HCT116 (cell line): ENCODE measurements around the gene FBXO7. TPM values are rescaled to one million over a fixed set of nuclear protein-coding genes. Genes with fewer than 3 reads are reported as not detected.

Experiments
- ATAC-seq: fragments of 200-7000 bp; cut with Tn5 transposase; 2 replicates; pipeline ENCODE4 v1.9.1; 2020; ENCODE audit warnings: mild to moderate bottlenecking, moderate library complexity
- BruUV-seq: library from RNA; stranded (reverse); fragments of 400-500 nt; replicated peaks from 2 replicates; lab custom pipeline; 2021; lab: Mats Ljungman, UMichigan
- CTCF ChIA-PET: fragments of 300-600 bp; sonication (Branson Sonifier 250); formaldehyde crosslinking; loops from one replicate; lab custom pipeline; 2021; ENCODE audit warnings: antibody characterized with exemption; lab: Charles Lee
- POLR2A ChIA-PET: fragments of 300-600, 350-600 bp; sonication (Branson Sonifier 250); formaldehyde crosslinking; loops from one replicate; lab custom pipeline; 2021; ENCODE audit warnings: antibody characterized with exemption; lab: Charles Lee
- RAD21 ChIA-PET, 2 experiments: fragments of 300-600 bp; sonication (Branson Sonifier 250); formaldehyde crosslinking; loops; one replicate each; lab custom pipeline; 2023; ENCODE audit warnings: low total read pairs in 2 of 2; ENCODE audit not compliant: uncharacterized antibody in 2 of 2, unreplicated experiment in 2 of 2, low non-redundant PET in 1 of 2; lab: Charles Lee
- DNase-seq: peaks from one replicate; pipeline ENCODE4 v3.0.0-alpha.2; 2010; ENCODE audit warnings: low read depth, low spot score
- H2AFZ ChIP-seq: fragments of 200-600 bp; shearing (Covaris generic), sonication (generic); 2 replicates; pipeline ENCODE4 v1.6.1; 2017; ENCODE audit warnings: low read depth, mixed run types, mixed read lengths, antibody characterized with exemption, low read length; ENCODE audit not compliant: poor library complexity, severe bottlenecking
- H3K27ac ChIP-seq: 2 replicates; pipeline ENCODE4 v1.5.1; 2012; ENCODE audit warnings: low read depth, low read length
- H3K27me3 ChIP-seq: fragments of 200-600 bp; sonication (generic); 2 replicates; pipeline ENCODE4 v1.6.1; 2016; ENCODE audit warnings: mixed run types, low read length, mixed read lengths; ENCODE audit not compliant: insufficient read depth
- H3K36me3 ChIP-seq, 2 experiments: fragments of 200-500 bp in 1 of 2; fragments of 200-600 bp in 1 of 2; sonication (Bioruptor generic) in 1 of 2; sonication (generic) in 1 of 2; 2 replicates each; pipeline versions ENCODE4 v1.5.1 to v1.6.1; 2014 to 2016; ENCODE audit warnings: low read length in 2 of 2, inconsistent platforms in 1 of 2, mixed read lengths in 1 of 2, mixed run types in 1 of 2; ENCODE audit not compliant: insufficient read depth in 2 of 2, control insufficient read depth in 1 of 2
- H3K4me1 ChIP-seq, 2 experiments: fragments of 200-600 bp in 1 of 2; sonication (generic) in 1 of 2; 2 replicates each; pipeline versions ENCODE4 v1.5.1 to v1.6.1; 2012 to 2017; ENCODE audit warnings: low read length in 2 of 2, inconsistent platforms in 1 of 2, mild to moderate bottlenecking in 1 of 2, mixed read lengths in 1 of 2, mixed run types in 1 of 2, moderate library complexity in 1 of 2; ENCODE audit not compliant: insufficient read depth in 2 of 2, control insufficient read depth in 1 of 2
- H3K4me2 ChIP-seq: fragments of 200-600 bp; sonication (generic); 2 replicates; pipeline ENCODE4 v1.6.1; 2017; ENCODE audit warnings: mixed run types, low read length, mixed read lengths
- H3K4me3 ChIP-seq, 2 experiments: fragments of 200-600 bp in 1 of 2; sonication (generic) in 1 of 2; replicated peaks in 1 of 2; 2 replicates each; pipeline ENCODE4 v1.5.1; 2011 to 2016; ENCODE audit warnings: low read length in 2 of 2, control low read depth in 1 of 2, low read depth in 1 of 2, mild to moderate bottlenecking in 1 of 2, mixed read lengths in 1 of 2, mixed run types in 1 of 2
- H3K79me2 ChIP-seq: fragments of 200-600 bp; sonication (generic); 2 replicates; pipeline ENCODE4 v1.6.1; 2017; ENCODE audit warnings: mild to moderate bottlenecking, mixed run types, low read length, moderate library complexity, mixed read lengths; ENCODE audit not compliant: insufficient read depth
- H3K9ac ChIP-seq: fragments of 200-600 bp; sonication (generic); 2 replicates; pipeline ENCODE4 v1.6.1; 2016; ENCODE audit warnings: low read length, mixed read lengths
- H3K9me2 ChIP-seq: fragments of 200-600 bp; sonication (generic), shearing (Covaris generic); 2 replicates; pipeline ENCODE4 v1.6.1; 2017; ENCODE audit warnings: mixed run types, mild to moderate bottlenecking, moderate library complexity; ENCODE audit not compliant: insufficient read depth
- H3K9me3 ChIP-seq, 2 experiments: fragments of 200-500 bp in 1 of 2; fragments of 200-600 bp in 1 of 2; sonication (Bioruptor generic) in 1 of 2; sonication (generic) in 1 of 2; 2 replicates each; pipeline ENCODE4 v1.6.1; 2014 to 2017; ENCODE audit warnings: low read length in 2 of 2, mixed read lengths in 2 of 2, inconsistent platforms in 1 of 2, low read depth in 1 of 2, mild to moderate bottlenecking in 1 of 2, mixed run types in 1 of 2, moderate library complexity in 1 of 2; ENCODE audit not compliant: control insufficient read depth in 1 of 2, insufficient read depth in 1 of 2
- H4K20me1 ChIP-seq: fragments of 200-600 bp; sonication (generic), shearing (Covaris generic); 2 replicates; pipeline ENCODE4 v1.6.1; 2017; ENCODE audit warnings: mixed run types, mild to moderate bottlenecking, moderate library complexity; ENCODE audit not compliant: insufficient read depth
- EGR1 ChIP-seq: IDR thresholded peaks from 2 replicates; pipeline ENCODE4 v1.6.1; 2012; ENCODE audit warnings: low read depth
- EZH2phosphoT487 ChIP-seq: fragments of 200-600 bp; IDR thresholded peaks from 2 replicates; pipeline ENCODE4 v1.6.1; 2018; ENCODE audit warnings: antibody characterized with exemption, borderline replicate concordance
- MAX ChIP-seq: IDR thresholded peaks from 2 replicates; pipeline ENCODE4 v1.6.1; 2012
- SIN3A ChIP-seq: IDR thresholded peaks from 2 replicates; pipeline ENCODE4 v1.6.1; 2012; ENCODE audit warnings: low read depth
- SP1 ChIP-seq: IDR thresholded peaks from 2 replicates; pipeline ENCODE4 v1.6.1; 2012; ENCODE audit warnings: low read depth
- TCF7L2 ChIP-seq: IDR thresholded peaks from 2 replicates; pipeline ENCODE4 v1.7.0; 2011; ENCODE audit warnings: borderline replicate concordance, inconsistent platforms; ENCODE audit not compliant: insufficient read depth, insufficient read length; ENCODE audit errors: extremely low read depth
- YY1 ChIP-seq: IDR thresholded peaks from 2 replicates; pipeline ENCODE4 v1.6.1; 2011; ENCODE audit warnings: low read length, low read depth, moderate library complexity, mild to moderate bottlenecking; ENCODE audit not compliant: insufficient replicate concordance; ENCODE audit errors: extremely low read depth
- ZBTB33 ChIP-seq: IDR thresholded peaks from 2 replicates; pipeline ENCODE4 v1.6.1; 2011; ENCODE audit warnings: mild to moderate bottlenecking, low read length, moderate library complexity; ENCODE audit not compliant: insufficient replicate concordance; ENCODE audit errors: extremely low read depth
- intact Hi-C: fragments of 100-400 bp; cut with micrococcal nuclease; formaldehyde crosslinking; loops from 2 replicates; pipeline ENCODE4 v1.10.0; 2022
- total RNA-seq: library from RNA; stranded (reverse); gene quantifications from one replicate; pipeline ENCODE4 v1.2.1, GENCODE V29; 2021; ENCODE audit not compliant: unreplicated experiment
- TF ChIP-seq, protein P1 (sequence below): IDR thresholded peaks from 2 replicates; pipeline ENCODE4 v1.6.1; 2012

Gene FBXO7
- total RNA-seq, 1 experiment from 2014 or later = 69.2 TPM

DNA sequence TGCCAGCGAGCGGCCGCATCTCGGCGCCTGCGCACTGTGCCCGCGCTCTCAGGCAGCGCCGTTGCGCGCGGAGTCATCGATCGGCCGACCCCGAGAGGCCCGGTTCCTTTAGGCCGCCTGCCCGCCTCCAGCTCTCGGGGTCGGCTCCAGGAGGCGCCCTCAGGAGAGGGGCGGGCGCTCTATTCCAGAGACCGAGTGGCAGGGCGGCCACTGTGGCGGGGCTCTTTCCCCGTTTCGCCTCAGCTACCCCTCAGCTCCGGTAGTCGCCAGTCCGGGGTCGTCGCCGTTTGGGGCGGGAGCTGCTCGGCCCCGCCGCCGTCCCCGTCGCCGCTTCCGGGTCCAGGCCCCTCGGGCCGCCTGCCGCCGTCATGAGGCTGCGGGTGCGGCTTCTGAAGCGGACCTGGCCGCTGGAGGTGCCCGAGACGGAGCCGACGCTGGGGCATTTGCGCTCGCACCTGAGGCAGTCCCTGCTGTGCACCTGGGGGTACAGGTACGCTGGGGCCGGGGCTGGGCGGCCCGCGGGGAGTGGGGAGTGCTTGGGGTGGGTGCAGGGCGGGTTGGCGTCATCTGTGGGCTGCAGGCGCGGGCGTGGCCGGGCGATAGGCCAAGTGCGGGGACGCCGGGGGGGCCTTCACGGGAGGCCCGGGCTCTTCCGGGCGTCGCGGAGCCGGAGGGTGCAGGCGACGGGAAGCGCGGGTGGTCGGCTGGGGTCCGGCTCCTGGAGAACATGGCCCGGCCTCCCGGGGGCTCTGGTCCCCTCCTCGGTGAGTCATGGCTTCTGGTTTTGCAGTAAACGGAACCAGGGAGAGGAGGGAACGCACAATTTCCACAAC, at the start of gene FBXO7 (continued):
- TF ChIP-seq MAX (0 out of 2 replicates have a peak, but pooled peaks have one; percentile 27), SIN3A (no peak; the same call in none of the 2 replicates), ZBTB33 (no peak), SP1 (0 out of 2 replicates have a peak, but pooled peaks have one; percentile 21), EGR1 (peak; percentile 47; the same call in 1 of the 2 replicates)

- Histone ChIP-seq H3K27me3 (peaks cover 22% of the 10 kb centered on the region; the same call in 1 of the 2 replicates), H3K27ac (no peak overlapping the region), H3K4me1 (no peaks in the 10 kb centered on the region), H3K9me3 (no peaks in the 10 kb centered on the region), H3K36me3 (no peaks in the 10 kb centered on the region), H3K4me3 (no peak overlapping the region), H3K79me2 (no peaks in the 10 kb centered on the region), H3K9me2 (no peaks in the 10 kb centered on the region), H4K20me1 (no peaks in the 10 kb centered on the region), H3K9ac (no peak overlapping the region), H3K4me2 (no peak overlapping the region), H2AFZ (no peak overlapping the region)
- POLR2A ChIA-PET = no interaction called here
- intact Hi-C loops = no loop called here
- ATAC-seq (no peak), DNase-seq (no peak)
- TF ChIP-seq EZH2phosphoT487 (no peak), TCF7L2 (no peak), YY1 (no peak), SP1 (no peak)
- TF ChIP-seq, protein P1, sequence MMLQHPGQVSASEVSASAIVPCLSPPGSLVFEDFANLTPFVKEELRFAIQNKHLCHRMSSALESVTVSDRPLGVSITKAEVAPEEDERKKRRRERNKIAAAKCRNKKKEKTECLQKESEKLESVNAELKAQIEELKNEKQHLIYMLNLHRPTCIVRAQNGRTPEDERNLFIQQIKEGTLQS = no peak
- BruUV-seq = no TSS peak
- RAD21 ChIA-PET = no interaction called here
- CTCF ChIA-PET = no interaction called here
Observed at GRCh38 chr22:32426881-32427280, 47.7 kb upstream of the FBXO7 start.
